ENCODE data around the gene RASSF6. TPM values are rescaled to one million over a fixed set of nuclear protein-coding genes. Genes with fewer than 3 reads are reported as not detected.

RASSF6 gene
- polyA plus RNA-seq, 1 donor from 2014 or later = not detected

DNA sequence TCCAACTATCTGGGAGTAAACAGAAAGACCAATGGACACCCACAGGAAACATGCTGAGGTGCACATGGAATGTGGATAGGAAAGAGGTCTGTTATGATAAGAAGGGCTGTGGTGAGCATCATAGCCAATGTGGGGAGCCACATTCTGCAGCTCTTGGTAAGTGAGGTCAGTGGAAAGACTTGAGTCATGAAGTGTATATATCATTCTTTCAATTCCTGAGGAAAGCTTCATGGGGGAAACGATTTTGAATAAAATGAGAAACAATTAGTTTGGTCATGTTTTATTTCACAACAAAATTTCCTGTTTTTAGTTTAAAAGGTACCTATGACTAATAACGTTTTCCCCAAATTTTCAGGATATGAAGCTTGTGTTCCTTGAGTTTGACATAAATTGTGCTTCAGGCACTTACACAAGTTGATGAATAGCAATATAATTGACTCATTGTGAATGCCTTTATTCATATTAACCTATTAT is 41.4 kb upstream of the RASSF6 start:
- H3K9ac ChIP-seq (ENCODE audit: low read length) = no peak overlapping the region
- H4K20me1 ChIP-seq (ENCODE audit: insufficient read depth) = no peaks in the 10 kb centered on the region
- H3K27me3 ChIP-seq (ENCODE audit: insufficient read depth, low read depth, low read length) = no peaks in the 10 kb centered on the region
- TF ChIP-seq, protein P1, sequence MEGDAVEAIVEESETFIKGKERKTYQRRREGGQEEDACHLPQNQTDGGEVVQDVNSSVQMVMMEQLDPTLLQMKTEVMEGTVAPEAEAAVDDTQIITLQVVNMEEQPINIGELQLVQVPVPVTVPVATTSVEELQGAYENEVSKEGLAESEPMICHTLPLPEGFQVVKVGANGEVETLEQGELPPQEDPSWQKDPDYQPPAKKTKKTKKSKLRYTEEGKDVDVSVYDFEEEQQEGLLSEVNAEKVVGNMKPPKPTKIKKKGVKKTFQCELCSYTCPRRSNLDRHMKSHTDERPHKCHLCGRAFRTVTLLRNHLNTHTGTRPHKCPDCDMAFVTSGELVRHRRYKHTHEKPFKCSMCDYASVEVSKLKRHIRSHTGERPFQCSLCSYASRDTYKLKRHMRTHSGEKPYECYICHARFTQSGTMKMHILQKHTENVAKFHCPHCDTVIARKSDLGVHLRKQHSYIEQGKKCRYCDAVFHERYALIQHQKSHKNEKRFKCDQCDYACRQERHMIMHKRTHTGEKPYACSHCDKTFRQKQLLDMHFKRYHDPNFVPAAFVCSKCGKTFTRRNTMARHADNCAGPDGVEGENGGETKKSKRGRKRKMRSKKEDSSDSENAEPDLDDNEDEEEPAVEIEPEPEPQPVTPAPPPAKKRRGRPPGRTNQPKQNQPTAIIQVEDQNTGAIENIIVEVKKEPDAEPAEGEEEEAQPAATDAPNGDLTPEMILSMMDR (IDR thresholded peaks at IDR 0.05; ENCODE audit: poor library complexity, severe bottlenecking) = no peak
- TF ChIP-seq SMC3 (conservative IDR thresholded peaks at IDR 0.05; ENCODE audit: poor library complexity) = no peak
- TF ChIP-seq REST (IDR thresholded peaks at IDR 0.05; ENCODE audit: borderline replicate concordance) = no peak
- no peak for TF ChIP-seq MXI1 (conservative IDR thresholded peaks at IDR 0.05; ENCODE audit: poor library complexity, severe bottlenecking)
- TF ChIP-seq POLR2AphosphoS5 (IDR thresholded peaks at IDR 0.05) = no peak
- TF ChIP-seq EZH2 (IDR thresholded peaks at IDR 0.05; ENCODE audit: borderline replicate concordance, insufficient read depth, low read length, poor library complexity, severe bottlenecking) = no peak
- no peak for TF ChIP-seq RAD21 (conservative IDR thresholded peaks at IDR 0.05)
- no peak for TF ChIP-seq EP300 (conservative IDR thresholded peaks at IDR 0.05; ENCODE audit: poor library complexity, severe bottlenecking)
- no peak for TF ChIP-seq TAF1 (IDR thresholded peaks at IDR 0.05; ENCODE audit: low read depth)
- no peak overlapping the region for H3K4me2 ChIP-seq (ENCODE audit: low read length)
- no peak overlapping the region for H3K4me3 ChIP-seq (ENCODE audit: low read length)
- H3F3A ChIP-seq (ENCODE audit: insufficient read depth, low read length, poor library complexity, severe bottlenecking) = no peaks in the 10 kb centered on the region
- H3K36me3 ChIP-seq (ENCODE audit: insufficient read depth, low read length) = no peaks in the 10 kb centered on the region
- no peaks in the 10 kb centered on the region for H3K9me2 ChIP-seq (ENCODE audit: insufficient read depth, low read length)
- no peaks in the 10 kb centered on the region for H3K79me2 ChIP-seq (replicated peaks; ENCODE audit: insufficient read depth, low read length)
- H3K9me3 ChIP-seq (ENCODE audit: low read length) = no peaks in the 10 kb centered on the region
- no peak overlapping the region for H3K27ac ChIP-seq (ENCODE audit: low read length)
- no peak overlapping the region for H2AFZ ChIP-seq (ENCODE audit: low read depth, low read length)

GRCh38 chr4:73660808-73661207 is 40.6 kb upstream of the RASSF6 start:
- H3K79me2 ChIP-seq (replicated peaks; ENCODE audit: insufficient read depth, low read length) = no peaks in the 10 kb centered on the region
- no peaks in the 10 kb centered on the region for H3K36me3 ChIP-seq (ENCODE audit: insufficient read depth, low read length)
- H3K4me2 ChIP-seq (ENCODE audit: low read length) = no peak overlapping the region
- H3K9me2 ChIP-seq (ENCODE audit: insufficient read depth, low read length) = no peaks in the 10 kb centered on the region
- H3K9me3 ChIP-seq (ENCODE audit: low read length) = no peaks in the 10 kb centered on the region
- no peaks in the 10 kb centered on the region for H3K27me3 ChIP-seq (ENCODE audit: insufficient read depth, low read depth, low read length)
- no peak for TF ChIP-seq REST (IDR thresholded peaks at IDR 0.05; ENCODE audit: borderline replicate concordance)
- no peak for TF ChIP-seq SMC3 (conservative IDR thresholded peaks at IDR 0.05; ENCODE audit: poor library complexity)
- TF ChIP-seq TAF1 (IDR thresholded peaks at IDR 0.05; ENCODE audit: low read depth) = no peak
- no peak for TF ChIP-seq MXI1 (conservative IDR thresholded peaks at IDR 0.05; ENCODE audit: poor library complexity, severe bottlenecking)
- no peak for TF ChIP-seq POLR2AphosphoS5 (IDR thresholded peaks at IDR 0.05)
- no peak for TF ChIP-seq RAD21 (conservative IDR thresholded peaks at IDR 0.05)
- TF ChIP-seq, protein P1 (IDR thresholded peaks at IDR 0.05; ENCODE audit: poor library complexity, severe bottlenecking) = no peak
- TF ChIP-seq EZH2 (IDR thresholded peaks at IDR 0.05; ENCODE audit: borderline replicate concordance, insufficient read depth, low read length, poor library complexity, severe bottlenecking) = no peak
- TF ChIP-seq EP300 (conservative IDR thresholded peaks at IDR 0.05; ENCODE audit: poor library complexity, severe bottlenecking) = no peak
- H3K9ac ChIP-seq (ENCODE audit: low read length) = no peak overlapping the region
- H2AFZ ChIP-seq (ENCODE audit: low read depth, low read length) = no peak overlapping the region
- no peaks in the 10 kb centered on the region for H4K20me1 ChIP-seq (ENCODE audit: insufficient read depth)
- H3F3A ChIP-seq (ENCODE audit: insufficient read depth, low read length, poor library complexity, severe bottlenecking) = no peaks in the 10 kb centered on the region
- no peak overlapping the region for H3K4me3 ChIP-seq (ENCODE audit: low read length)
- no peak overlapping the region for H3K27ac ChIP-seq (ENCODE audit: low read length)
